Measurements from ENCODE around the gene USP19.

USP19 gene

GRCh38 chr3:49131576-49131975 lies 11.0 kb upstream of the USP19 start:
- Histone ChIP-seq H3K27ac (ENCODE audit: low read length) (no peak overlapping the region), H3K36me3 (ENCODE audit: insufficient read depth, low read depth, low read length) (no peaks in the 10 kb centered on the region), H3K9ac (ENCODE audit: low read depth, low read length) (peak overlapping the region; percentile 81; the same call in 1 of the 2 replicates), H3K9me3 (ENCODE audit: insufficient read depth, low read depth, low read length) (no peaks in the 10 kb centered on the region), H3K4me1 (ENCODE audit: insufficient read depth, low read length) (0 out of 2 replicates have a peak, but pooled peaks cover 8% of the 10 kb centered on the region), H3K27me3 (ENCODE audit: insufficient read depth, low read length) (no peaks in the 10 kb centered on the region), H3K4me3 (ENCODE audit: low read length) (peak overlapping the region; percentile 92)

GRCh38 chr3:49131040-49131439 lies 10.4 kb upstream of the USP19 start:
- Histone ChIP-seq H3K4me3 (ENCODE audit: low read length) (no peak overlapping the region), H3K27ac (ENCODE audit: low read length) (no peak overlapping the region), H3K27me3 (ENCODE audit: insufficient read depth, low read length) (no peaks in the 10 kb centered on the region), H3K4me1 (ENCODE audit: insufficient read depth, low read length) (0 out of 2 replicates have a peak, but pooled peaks cover 8% of the 10 kb centered on the region), H3K9me3 (ENCODE audit: insufficient read depth, low read depth, low read length) (no peaks in the 10 kb centered on the region), H3K9ac (ENCODE audit: low read depth, low read length) (no peak overlapping the region), H3K36me3 (ENCODE audit: insufficient read depth, low read depth, low read length) (no peaks in the 10 kb centered on the region)

- Histone ChIP-seq H3K36me3 (ENCODE audit: insufficient read depth, low read depth, low read length) (peaks cover 25% of the 10 kb centered on the region), H3K27ac (ENCODE audit: low read length) (no peak overlapping the region), H3K4me1 (ENCODE audit: insufficient read depth, low read length) (no peaks in the 10 kb centered on the region), H3K9ac (ENCODE audit: low read depth, low read length) (no peak overlapping the region), H3K27me3 (ENCODE audit: insufficient read depth, low read length) (no peaks in the 10 kb centered on the region), H3K9me3 (ENCODE audit: insufficient read depth, low read depth, low read length) (no peaks in the 10 kb centered on the region), H3K4me3 (ENCODE audit: low read length) (no peak overlapping the region)
Measured at GRCh38 chr3:49124991-49125670, 4.5 kb upstream of the USP19 start.

GRCh38 chr3:49124203-49124602 lies 3.6 kb upstream of the USP19 start:
- Histone ChIP-seq H3K4me3 (ENCODE audit: low read length) (no peak overlapping the region), H3K36me3 (ENCODE audit: insufficient read depth, low read depth, low read length) (peaks cover 25% of the 10 kb centered on the region), H3K27me3 (ENCODE audit: insufficient read depth, low read length) (no peaks in the 10 kb centered on the region), H3K9me3 (ENCODE audit: insufficient read depth, low read depth, low read length) (no peaks in the 10 kb centered on the region), H3K9ac (ENCODE audit: low read depth, low read length) (no peak overlapping the region), H3K27ac (ENCODE audit: low read length) (no peak overlapping the region), H3K4me1 (ENCODE audit: insufficient read depth, low read length) (peaks cover 5% of the 10 kb centered on the region; the same call in 1 of the 2 replicates)

GRCh38 chr3:49123687-49124086 lies 3.1 kb upstream of the USP19 start:
- H3K4me3 ChIP-seq (ENCODE audit: low read length) = no peak overlapping the region
- peaks cover 25% of the 10 kb centered on the region for H3K36me3 ChIP-seq (ENCODE audit: insufficient read depth, low read depth, low read length)
- no peak overlapping the region for H3K9ac ChIP-seq (ENCODE audit: low read depth, low read length)
- peaks cover 5% of the 10 kb centered on the region; the same call in 1 of the 2 replicates for H3K4me1 ChIP-seq (ENCODE audit: insufficient read depth, low read length)
- H3K9me3 ChIP-seq (ENCODE audit: insufficient read depth, low read depth, low read length) = no peaks in the 10 kb centered on the region
- H3K27ac ChIP-seq (ENCODE audit: low read length) = no peak overlapping the region
- H3K27me3 ChIP-seq (ENCODE audit: insufficient read depth, low read length) = no peaks in the 10 kb centered on the region

- Histone ChIP-seq H3K9me3 (ENCODE audit: insufficient read depth, low read depth, low read length) (no peaks in the 10 kb centered on the region), H3K9ac (ENCODE audit: low read depth, low read length) (no peak overlapping the region)
Measured at GRCh38 chr3:49122886-49123545, 2.4 kb upstream of the USP19 start.

GRCh38 chr3:49122451-49122850 lies 1.8 kb upstream of the USP19 start:
- H3K27me3 ChIP-seq (ENCODE audit: insufficient read depth, low read length) = no peaks in the 10 kb centered on the region
- no peak overlapping the region for H3K27ac ChIP-seq (ENCODE audit: low read length)
- H3K9me3 ChIP-seq (ENCODE audit: insufficient read depth, low read depth, low read length) = no peaks in the 10 kb centered on the region
- H3K4me1 ChIP-seq (ENCODE audit: insufficient read depth, low read length) = peaks cover 5% of the 10 kb centered on the region; the same call in 1 of the 2 replicates
- no peak overlapping the region for H3K9ac ChIP-seq (ENCODE audit: low read depth, low read length)
- H3K36me3 ChIP-seq (ENCODE audit: insufficient read depth, low read depth, low read length) = peaks cover 38% of the 10 kb centered on the region
- H3K4me3 ChIP-seq (ENCODE audit: low read length) = no peak overlapping the region

More at GRCh38 chr3:49122886-49123545, 2.4 kb upstream of the USP19 start:
- no peak overlapping the region for H3K4me3 ChIP-seq (ENCODE audit: low read length)
- peaks cover 5% of the 10 kb centered on the region; the same call in 1 of the 2 replicates for H3K4me1 ChIP-seq (ENCODE audit: insufficient read depth, low read length)
- no peaks in the 10 kb centered on the region for H3K27me3 ChIP-seq (ENCODE audit: insufficient read depth, low read length)
- no peak overlapping the region for H3K27ac ChIP-seq (ENCODE audit: low read length)
- H3K36me3 ChIP-seq (ENCODE audit: insufficient read depth, low read depth, low read length) = peaks cover 32% of the 10 kb centered on the region

GRCh38 chr3:49122022-49122421 lies 1.4 kb upstream of the USP19 start:
- Histone ChIP-seq H3K4me1 (ENCODE audit: insufficient read depth, low read length) (peaks cover 5% of the 10 kb centered on the region; the same call in 1 of the 2 replicates), H3K9ac (ENCODE audit: low read depth, low read length) (no peak overlapping the region), H3K27ac (ENCODE audit: low read length) (no peak overlapping the region), H3K27me3 (ENCODE audit: insufficient read depth, low read length) (no peaks in the 10 kb centered on the region), H3K9me3 (ENCODE audit: insufficient read depth, low read depth, low read length) (no peaks in the 10 kb centered on the region), H3K36me3 (ENCODE audit: insufficient read depth, low read depth, low read length) (peaks cover 42% of the 10 kb centered on the region), H3K4me3 (ENCODE audit: low read length) (no peak overlapping the region)

GRCh38 chr3:49121132-49121736 lies 611 bp upstream of the USP19 start:
- H3K27ac ChIP-seq (ENCODE audit: low read length) = peak overlapping the region; percentile 53
- peaks cover 5% of the 10 kb centered on the region; the same call in 1 of the 2 replicates for H3K4me1 ChIP-seq (ENCODE audit: insufficient read depth, low read length)
- H3K9ac ChIP-seq (ENCODE audit: low read depth, low read length) = peak overlapping the region; percentile 95; the same call in 1 of the 2 replicates
- peaks cover 50% of the 10 kb centered on the region for H3K36me3 ChIP-seq (ENCODE audit: insufficient read depth, low read depth, low read length)
- H3K27me3 ChIP-seq (ENCODE audit: insufficient read depth, low read length) = no peaks in the 10 kb centered on the region
- H3K4me3 ChIP-seq (ENCODE audit: low read length) = peak overlapping the region; percentile 92
- H3K9me3 ChIP-seq (ENCODE audit: insufficient read depth, low read depth, low read length) = no peaks in the 10 kb centered on the region

- Histone ChIP-seq H3K27me3 (ENCODE audit: insufficient read depth, low read length) (no peaks in the 10 kb centered on the region), H3K9ac (ENCODE audit: low read depth, low read length) (peak overlapping the region; percentile 95), H3K4me3 (ENCODE audit: low read length) (peak overlapping the region; percentile 92), H3K9me3 (ENCODE audit: insufficient read depth, low read depth, low read length) (no peaks in the 10 kb centered on the region), H3K4me1 (ENCODE audit: insufficient read depth, low read length) (peaks cover 5% of the 10 kb centered on the region; the same call in 1 of the 2 replicates), H3K27ac (ENCODE audit: low read length) (no peak overlapping the region), H3K36me3 (ENCODE audit: insufficient read depth, low read depth, low read length) (peaks cover 62% of the 10 kb centered on the region)
Measured at GRCh38 chr3:49120096-49120437, 556 bp downstream of the USP19 start.

- Histone ChIP-seq H3K27me3 (ENCODE audit: insufficient read depth, low read length) (no peaks in the 10 kb centered on the region), H3K9me3 (ENCODE audit: insufficient read depth, low read depth, low read length) (no peaks in the 10 kb centered on the region), H3K36me3 (ENCODE audit: insufficient read depth, low read depth, low read length) (peaks cover 68% of the 10 kb centered on the region), H3K27ac (ENCODE audit: low read length) (no peak overlapping the region), H3K4me3 (ENCODE audit: low read length) (peak overlapping the region; percentile 92), H3K4me1 (ENCODE audit: insufficient read depth, low read length) (peaks cover 5% of the 10 kb centered on the region; the same call in 1 of the 2 replicates), H3K9ac (ENCODE audit: low read depth, low read length) (peak overlapping the region; percentile 95; the same call in 1 of the 2 replicates)
Measured at GRCh38 chr3:49119439-49119838, 1.2 kb downstream of the USP19 start.

All from iPS-20b (cell line).